Gastroesophageal sphincter (tissue), 3 donors: ENCODE results near the gene MYL2.

Experiments used
- CTCF ChIP-seq, 4 experiments: fragments of 200-600 bp in 2 of 4; fragments of 450-650 bp in 2 of 4; sonication (generic) in 1 of 4; IDR thresholded peaks; one replicate each; pipeline ENCODE4 v1.5.1; 2017 to 2019; ENCODE audit warnings: antibody characterized with exemption in 4 of 4, mild to moderate bottlenecking in 2 of 4, moderate library complexity in 2 of 4
- EP300 ChIP-seq: sonication (generic); formaldehyde crosslinking; IDR thresholded peaks from one replicate; pipeline ENCODE4 v1.6.1; 2017; ENCODE audit warnings: antibody characterized with exemption, mild to moderate bottlenecking
- POLR2A ChIP-seq, 2 donors: fragments of 450-650 bp; IDR thresholded peaks; one replicate each; pipeline ENCODE4 v1.6.1; 2017; ENCODE audit warnings: antibody characterized with exemption in 2 of 2, mild to moderate bottlenecking in 2 of 2, moderate library complexity in 1 of 2
- POLR2AphosphoS5 ChIP-seq: sonication (generic); formaldehyde crosslinking; IDR thresholded peaks from one replicate; pipeline ENCODE4 v1.6.1; 2017; ENCODE audit warnings: antibody characterized with exemption

GRCh38 chr12:110863161-110863560 is 57.2 kb downstream of the MYL2 start:
- no peak for TF ChIP-seq CTCF (IDR thresholded peaks at IDR 0.05)
- no peak for TF ChIP-seq EP300
- TF ChIP-seq POLR2A (IDR thresholded peaks at IDR 0.05): no peak
- no peak for TF ChIP-seq POLR2AphosphoS5
